Stimulated activated CD4-positive, alpha-beta T cell treated with anti-CD3 and anti-CD28 coated beads, Interleukin-4, amount 100 ng/mL, for 1 hour (primary cell): Measurements from ENCODE around the gene GABRG3.

Experiments used
- DNase-seq: peaks from one replicate; pipeline ENCODE4 v3.0.0-alpha.2; 2020

GABRG3 gene

DNA sequence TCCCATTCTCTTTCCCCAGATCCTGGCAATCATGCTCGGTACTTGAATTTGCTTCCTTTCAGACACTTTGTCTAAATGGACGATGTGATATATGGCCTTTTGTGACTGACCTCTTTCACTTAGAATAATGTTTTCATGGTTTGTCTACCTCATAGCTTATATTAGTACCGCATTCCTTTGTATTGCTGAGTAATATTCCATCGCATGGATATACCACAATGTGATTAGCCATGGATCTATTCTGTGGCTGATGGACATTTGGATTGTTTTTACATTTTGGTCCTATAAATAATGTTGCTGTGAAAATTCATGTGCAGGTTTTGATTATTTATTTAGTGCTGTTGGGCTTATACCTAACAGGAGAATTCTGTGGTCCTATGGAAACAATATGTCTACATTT is 458.6 kb downstream of the GABRG3 start:
- DNase-seq, result no peak

- DNase-seq, result no peak
Observed at GRCh38 chr15:27433604-27434003, 462.6 kb downstream of the GABRG3 start.

GRCh38 chr15:27438403-27439375 is 467.7 kb downstream of the GABRG3 start:
- DNase-seq, result no peak

- DNase-seq, result no peak
Observed at GRCh38 chr15:27441120-27441519, 470.1 kb downstream of the GABRG3 start.

- DNase-seq, result no peak
Observed at GRCh38 chr15:27448234-27448633, 477.3 kb downstream of the GABRG3 start.

GRCh38 chr15:27448986-27449385 is 478.0 kb downstream of the GABRG3 start:
- DNase-seq, result no peak

- no peak for DNase-seq
Observed at GRCh38 chr15:27449941-27450340, 479.0 kb downstream of the GABRG3 start.

DNA sequence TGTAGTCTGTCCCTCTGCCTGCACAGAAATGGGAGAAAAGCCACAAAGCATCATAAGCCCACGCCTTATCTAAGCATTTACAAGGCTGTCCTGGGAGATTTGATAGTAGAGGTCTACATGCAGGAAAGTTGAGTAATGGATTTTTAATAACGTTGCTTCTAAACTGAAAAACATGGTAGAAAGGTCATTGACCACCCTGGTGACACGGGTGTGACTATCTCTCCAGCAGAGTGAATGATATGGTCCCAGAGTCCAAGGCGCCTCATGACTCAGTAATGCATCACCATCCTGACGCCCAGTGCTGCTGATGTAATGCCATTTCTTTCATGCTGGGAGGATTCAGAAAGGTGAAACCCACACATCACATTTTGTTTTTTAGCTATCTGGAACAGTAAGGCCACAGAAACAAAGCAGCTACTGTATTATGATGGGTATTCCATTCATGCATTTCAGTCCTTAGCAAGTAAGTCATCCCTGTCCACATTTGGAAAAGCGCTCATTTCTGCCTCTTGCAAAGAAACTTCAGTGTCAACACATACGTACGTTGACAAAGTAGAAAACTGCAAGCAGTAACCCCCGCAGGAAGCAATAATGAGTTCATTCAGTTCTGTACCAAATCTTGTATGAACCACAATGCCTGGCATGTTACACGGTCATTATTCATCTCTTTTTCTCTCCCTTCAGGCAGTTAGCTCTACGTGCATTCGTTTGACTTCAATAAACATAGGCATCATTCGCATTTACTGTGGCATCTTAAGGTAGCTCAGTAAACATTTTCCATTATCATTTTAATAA is 483.5 kb downstream of the GABRG3 start:
- DNase-seq, result no peak

GRCh38 chr15:27456807-27457206 is 485.8 kb downstream of the GABRG3 start:
- DNase-seq, result no peak

- DNase-seq, result no peak
Observed at GRCh38 chr15:27457766-27458165, 486.8 kb downstream of the GABRG3 start.

- no peak for DNase-seq
Observed at GRCh38 chr15:27458345-27459084, 487.5 kb downstream of the GABRG3 start.

DNA sequence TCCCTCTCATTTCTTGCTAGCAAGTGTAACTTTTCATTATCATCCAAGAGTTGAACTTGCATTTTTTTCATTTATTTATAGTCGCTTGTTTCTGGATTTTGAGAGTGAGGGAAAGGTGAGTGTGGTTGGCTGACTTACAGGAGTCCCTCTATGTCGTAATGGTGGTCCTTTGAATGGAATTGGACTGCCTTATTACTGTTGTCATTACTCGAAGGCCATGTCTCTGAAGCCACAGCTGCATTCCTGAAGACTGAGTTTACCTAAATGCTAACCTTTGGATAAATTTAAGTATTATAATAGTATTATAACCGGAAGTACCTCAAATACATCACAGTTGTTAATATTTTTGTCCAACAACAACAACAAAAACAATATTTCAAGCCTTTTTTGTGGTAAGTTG is 488.9 kb downstream of the GABRG3 start:
- DNase-seq, result no peak

- no peak for DNase-seq
Observed at GRCh38 chr15:27461181-27461580, 490.2 kb downstream of the GABRG3 start.

DNA sequence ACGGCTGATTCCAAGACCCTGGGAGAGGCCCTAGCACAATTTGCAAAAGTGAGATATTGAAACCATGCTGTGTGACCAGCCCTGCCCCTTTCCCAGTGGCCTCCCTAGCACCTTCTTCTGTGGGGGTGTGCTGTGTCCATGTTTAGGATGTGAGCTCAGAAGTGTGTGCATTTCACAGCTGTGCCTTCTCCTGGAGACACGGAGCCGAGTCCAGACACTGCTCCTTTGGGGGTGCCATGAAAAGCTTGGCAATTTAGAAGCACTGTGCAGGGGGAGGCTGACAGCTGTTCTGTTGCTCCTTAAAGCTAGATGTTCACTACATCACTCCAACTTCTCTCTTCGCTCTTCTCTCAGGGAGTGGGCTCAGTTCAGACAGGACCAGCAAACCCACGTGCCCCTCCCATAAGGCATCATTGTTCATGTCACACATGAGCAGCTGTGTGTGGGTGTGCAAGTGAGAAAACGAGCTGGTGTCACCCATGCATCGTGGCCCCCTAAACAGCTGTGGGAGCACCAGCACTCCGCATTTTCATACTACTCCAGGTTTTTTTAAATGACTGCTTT is 492.6 kb downstream of the GABRG3 start:
- DNase-seq, result no peak

DNA sequence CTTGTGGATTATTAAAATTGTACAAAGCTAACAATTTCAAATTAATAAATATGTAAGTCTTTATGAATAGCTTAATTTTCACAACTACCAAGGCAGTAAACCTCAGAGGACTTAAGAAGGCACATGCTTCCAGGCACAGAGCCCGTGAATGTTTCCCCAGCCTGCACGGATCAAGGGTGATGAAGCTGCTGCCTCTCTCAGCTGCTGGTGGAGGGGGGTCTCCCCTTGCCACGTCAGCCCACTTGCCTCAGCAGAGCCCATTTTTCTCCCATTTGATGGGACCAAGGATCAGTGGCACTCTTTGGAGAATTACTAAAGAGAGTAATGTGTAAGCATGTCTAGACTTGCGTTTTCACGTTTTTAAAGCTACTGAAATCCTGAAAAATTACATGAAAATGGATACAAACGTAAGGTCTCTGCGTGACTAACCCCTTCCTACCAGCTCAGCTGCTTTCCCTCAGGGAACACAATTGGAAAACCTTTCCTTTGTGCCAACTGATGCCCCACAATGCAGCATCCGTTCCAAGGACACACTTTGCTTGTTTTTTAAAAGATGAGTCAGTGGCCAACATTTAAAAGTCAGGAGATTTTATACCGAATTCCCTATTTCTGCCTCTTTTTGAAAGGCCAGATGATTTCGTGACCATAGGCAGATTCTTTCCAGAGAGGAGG is 494.1 kb downstream of the GABRG3 start:
- no peak for DNase-seq

DNA sequence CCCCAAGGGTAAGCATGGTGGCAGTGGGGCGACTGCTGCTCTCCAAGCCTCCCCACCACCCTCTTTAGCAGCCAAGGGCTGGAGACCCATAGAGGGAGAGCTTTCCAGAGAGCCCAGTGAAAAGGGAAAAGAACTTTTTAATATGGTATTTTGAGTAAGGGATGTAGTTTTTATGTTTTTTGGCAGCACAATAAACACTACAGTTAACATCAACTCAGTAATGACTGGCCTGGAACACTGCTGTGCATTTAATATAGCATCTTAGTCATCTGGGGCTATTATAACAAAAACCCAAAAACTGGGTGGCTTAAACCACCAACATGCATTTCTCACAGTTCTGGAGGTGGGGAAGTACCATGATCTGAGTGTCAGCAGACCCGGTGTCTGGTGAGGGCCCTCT is 495.8 kb downstream of the GABRG3 start:
- no peak for DNase-seq

GRCh38 chr15:27468151-27468591 is 497.2 kb downstream of the GABRG3 start:
- DNase-seq, result no peak

GRCh38 chr15:27473845-27474244 is 502.9 kb downstream of the GABRG3 start:
- DNase-seq, result no peak

GRCh38 chr15:27475395-27475794 is 504.4 kb downstream of the GABRG3 start:
- DNase-seq, result no peak

- DNase-seq, result no peak
Observed at GRCh38 chr15:27479296-27480140, 508.5 kb downstream of the GABRG3 start.

- no peak for DNase-seq
Observed at GRCh38 chr15:27480141-27480530, 509.2 kb downstream of the GABRG3 start.
